ENCODE data around the gene SORCS1.

- TF ChIP-seq CTCF (IDR thresholded peaks at IDR 0.05) (no peak), EZH2 (IDR thresholded peaks at IDR 0.05; ENCODE audit: borderline replicate concordance, insufficient read depth, low read depth, low read length, poor library complexity, severe bottlenecking) (no peak)
These were observed 364.7 kb downstream of the SORCS1 start for GRCh38 chr10:106799776-106800175.
